Stimulated activated CD4-positive, alpha-beta T cell treated with anti-CD3 and anti-CD28 coated beads, Interleukin-15, amount 100 ng/mL, for 48 hours (primary cell): Measurements from ENCODE around the gene TFF3.

Experiments
- DNase-seq, 2 donors: peaks; one replicate each; pipeline ENCODE4 v3.0.0-alpha.2; 2020; ENCODE audit warnings: low read depth in 2 of 2

TFF3 gene

GRCh38 chr21:42320791-42321190 lies 5.6 kb upstream of the TFF3 start:
- no peak for DNase-seq

- no peak for DNase-seq
Measured at GRCh38 chr21:42319851-42320572, 4.8 kb upstream of the TFF3 start.

GRCh38 chr21:42319376-42319775 lies 4.2 kb upstream of the TFF3 start:
- DNase-seq, result no peak

GRCh38 chr21:42317826-42318746 lies 2.9 kb upstream of the TFF3 start:
- DNase-seq, result no peak

- DNase-seq, result no peak
Measured at GRCh38 chr21:42317341-42317741, 2.1 kb upstream of the TFF3 start.

GRCh38 chr21:42316891-42317290 lies 1.7 kb upstream of the TFF3 start:
- DNase-seq, result no peak

GRCh38 chr21:42314616-42315295 lies 453 bp downstream of the TFF3 start:
- no peak for DNase-seq

- DNase-seq, result no peak
Measured at GRCh38 chr21:42313501-42313969, 1.7 kb downstream of the TFF3 start.

GRCh38 chr21:42312626-42313104 lies 2.5 kb downstream of the TFF3 start:
- no peak for DNase-seq

GRCh38 chr21:42311816-42312625 lies 3.2 kb downstream of the TFF3 start:
- no peak for DNase-seq

- DNase-seq, result no peak
Measured at GRCh38 chr21:42311160-42311559, 4.0 kb downstream of the TFF3 start.

- no peak for DNase-seq
Measured at GRCh38 chr21:42310411-42311001, 4.7 kb downstream of the TFF3 start.

GRCh38 chr21:42309753-42310213 lies 5.4 kb downstream of the TFF3 start:
- peak; percentile 34 to 69 for DNase-seq

- DNase-seq, result no peak
Measured at GRCh38 chr21:42308914-42309752, 6.1 kb downstream of the TFF3 start.

GRCh38 chr21:42308161-42308913 lies 6.9 kb downstream of the TFF3 start:
- DNase-seq, result no peak

- no peak for DNase-seq
Measured at GRCh38 chr21:42307106-42307505, 8.1 kb downstream of the TFF3 start.

- DNase-seq, result no peak
Measured at GRCh38 chr21:42306366-42307035, 8.7 kb downstream of the TFF3 start.

- DNase-seq, result no peak
Measured at GRCh38 chr21:42305707-42306147, 9.5 kb downstream of the TFF3 start.
